Psoas muscle (tissue), 8 donors: ENCODE data around the gene XXYLT1. TPM values are rescaled to one million over a fixed set of nuclear protein-coding genes. Genes with fewer than 3 reads are reported as not detected.

ENCODE experiments used
- ATAC-seq, 4 donors: fragments of 200-7000 bp; cut with Tn5 transposase; one replicate each; pipeline ENCODE4 v1.9.1; 2020; ENCODE audit warnings: moderate library complexity in 3 of 4, mild to moderate bottlenecking in 2 of 4
- DNase-seq, 2 donors: peaks; one replicate each; pipeline ENCODE4 v3.0.0-alpha.2; 2020
- H3K27ac ChIP-seq: fragments of 200-600 bp; one replicate; pipeline ENCODE4 v1.8.0; 2022
- H3K27me3 ChIP-seq, 3 donors: fragments of 200-600 bp in 1 of 3; one replicate each; pipeline versions ENCODE4 v1.6.1 to v1.8.0; 2013 to 2022; ENCODE audit warnings: low read length in 2 of 3, mild to moderate bottlenecking in 2 of 3, moderate library complexity in 1 of 3; ENCODE audit not compliant: insufficient read depth in 3 of 3
- H3K36me3 ChIP-seq, 2 donors: fragments of 200-600 bp in 1 of 2; one replicate each; pipeline versions ENCODE4 v1.6.1 to v1.8.0; 2013 to 2022; ENCODE audit warnings: low read depth in 1 of 2, mild to moderate bottlenecking in 1 of 2, moderate library complexity in 1 of 2; ENCODE audit not compliant: insufficient read depth in 1 of 2
- H3K4me1 ChIP-seq: fragments of 200-600 bp; one replicate; pipeline ENCODE4 v1.8.0; 2022
- H3K4me3 ChIP-seq: fragments of 200-600 bp; one replicate; pipeline ENCODE4 v1.8.0; 2022; ENCODE audit warnings: mild to moderate bottlenecking
- H3K9me3 ChIP-seq: fragments of 200-600 bp; one replicate; pipeline ENCODE4 v1.8.0; 2022
- CTCF ChIP-seq: fragments of 200-600 bp; IDR thresholded peaks from one replicate; pipeline ENCODE4 v1.8.0; 2022; ENCODE audit warnings: antibody characterized with exemption
- WGBS, 3 donors: extraction: QIAGEN DNeasy Blood & Tissue Kit; methylation state at CpG; one replicate each; pipeline versions ENCODE4 v1.1.6 to v1.1.7; 2013; 5-methylcytosine and 5-hydroxymethylcytosine counted together
- intact Hi-C, 2 donors: fragments of 100-400 bp; cut with DNase I; formaldehyde crosslinking; loops; one replicate each; pipeline versions ENCODE4 v1.11.0 to v1.14.2; 2022
- polyA plus RNA-seq, 3 donors: library from polyadenylated mRNA; stranded (reverse); fragments of 200-250 nt; gene quantifications; one replicate each; pipeline ENCODE4 v1.2.3, GENCODE V29; 2013
- total RNA-seq, 4 donors: library from RNA; stranded (reverse); fragmentation: NEBNext Ultra II Directional in 2 of 4; extraction: Animal tissue kit (Norgen Biotek cat#: 25700) in 2 of 4; gene quantifications; one replicate each; pipeline versions ENCODE4 v1.2.1 to v1.2.4, GENCODE V29; 2021 to 2023
- donor health status: healthy with polysubstance abuse.
- donor health status: DM: no; HTN: no; CAD: no; lungs with moderate emphysema.
- donor health status: Bipolar disorder and iron deficiency.
- donor health status: healthy.
- donor health status: DM: yes; HTN: yes; CAD: no.
- donor health status: DM: no; HTN: no; CAD: no.
- donor health status: DM: no; HTN: no; CAD: no.
- donor health status: DM: yes; HTN: yes; CAD: no.

XXYLT1 gene
- total and polyA plus RNA-seq, 7 donors, result 0.86 to 3.5 (median 1.8) TPM

- ATAC-seq, result no peak
- H3K27me3 ChIP-seq, result no peaks in the 10 kb centered on the region
- WGBS, 3 donors, result 97 to 100% (median 100%) methylated on average over 1 of the region's 1 CpG
- intact Hi-C loops, result no loop called here
- no peak for DNase-seq
- H3K4me3 ChIP-seq, result no peak overlapping the region
- peaks cover 2% of the 10 kb centered on the region for H3K4me1 ChIP-seq
- TF ChIP-seq CTCF, result no peak
- H3K9me3 ChIP-seq, result no peaks in the 10 kb centered on the region
- H3K27ac ChIP-seq, result no peak overlapping the region
- no peaks in the 10 kb centered on the region for H3K36me3 ChIP-seq
Measured at GRCh38 chr3:195165790-195166189, 105.2 kb downstream of the XXYLT1 start.

GRCh38 chr3:195165265-195165609 lies 105.7 kb downstream of the XXYLT1 start:
- Histone ChIP-seq H3K4me3 (no peak overlapping the region), H3K4me1 (no peaks in the 10 kb centered on the region), H3K36me3 (no peaks in the 10 kb centered on the region), H3K9me3 (no peaks in the 10 kb centered on the region), H3K27me3 (no peaks in the 10 kb centered on the region), H3K27ac (no peak overlapping the region)
- no peak for ATAC-seq
- 90 to 93% (median 91%) methylated on average over 7 of the region's 7 CpGs for WGBS, 3 donors
- DNase-seq, result no peak
- intact Hi-C loops, result no loop called here
- TF ChIP-seq CTCF, result no peak

DNA sequence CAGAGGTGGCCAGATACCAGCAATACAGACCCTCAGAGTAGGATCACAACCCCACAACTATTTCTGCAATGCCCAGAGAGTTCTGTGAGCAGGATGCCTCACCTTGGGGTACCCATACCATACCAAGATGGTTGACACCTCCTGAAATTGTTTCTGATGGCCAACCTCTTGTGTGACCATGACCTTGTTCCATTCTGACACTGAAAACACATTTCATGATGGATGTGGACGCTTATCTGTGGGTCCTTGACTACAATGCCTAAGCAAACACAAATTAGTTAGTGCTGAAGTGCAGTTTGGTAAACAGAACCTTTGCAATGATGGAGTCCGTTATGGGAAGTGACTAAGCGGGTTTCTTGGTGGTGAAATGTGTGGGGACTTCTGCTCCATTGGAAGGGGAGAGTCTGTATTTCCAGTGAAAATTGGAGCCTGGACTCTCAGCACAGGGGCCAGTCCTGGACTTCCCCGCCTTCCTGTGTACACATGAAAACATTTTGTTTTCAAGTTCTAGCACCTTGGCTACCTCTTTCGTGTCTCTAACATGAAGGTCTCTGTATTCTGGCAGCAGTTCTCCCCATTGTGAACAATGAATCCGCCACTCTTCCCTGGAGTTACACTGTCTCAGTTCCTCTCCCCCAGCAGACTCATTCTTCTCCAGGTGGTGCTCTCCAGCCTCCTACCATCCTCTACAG lies 106.2 kb downstream of the XXYLT1 start:
- intact Hi-C loops, result no loop called here
- TF ChIP-seq CTCF, result no peak
- Histone ChIP-seq H3K9me3 (no peaks in the 10 kb centered on the region), H3K4me3 (no peak overlapping the region), H3K27me3 (no peaks in the 10 kb centered on the region), H3K27ac (no peak overlapping the region), H3K36me3 (no peaks in the 10 kb centered on the region), H3K4me1 (peaks cover 5% of the 10 kb centered on the region)
- WGBS, 3 donors, result 85 to 92% (median 86%) methylated on average over 6 of the region's 6 CpGs
- DNase-seq (no peak), ATAC-seq (no peak)

GRCh38 chr3:195163719-195164572 lies 107.0 kb downstream of the XXYLT1 start:
- Histone ChIP-seq H3K27me3 (no peaks in the 10 kb centered on the region), H3K36me3 (no peaks in the 10 kb centered on the region), H3K4me1 (peaks cover 7% of the 10 kb centered on the region), H3K9me3 (no peaks in the 10 kb centered on the region), H3K27ac (no peak overlapping the region), H3K4me3 (no peak overlapping the region)
- ATAC-seq (no peak), DNase-seq (no peak)
- no peak for TF ChIP-seq CTCF
- intact Hi-C loops, result no loop called here
- 87 to 92% (median 92%) methylated on average over 7 of the region's 7 CpGs for WGBS, 3 donors
